NB4 (cell line): ENCODE measurements around the gene AWAT1.

Experiments
- CTCF ChIP-seq: IDR thresholded peaks from one replicate; pipeline ENCODE4 v1.5.1; 2012; ENCODE audit warnings: low read depth, low read length
- MAX ChIP-seq: IDR thresholded peaks from 2 replicates; pipeline ENCODE4 v1.6.1; 2011; ENCODE audit warnings: low read depth, low read length
- POLR2A ChIP-seq: IDR thresholded peaks from 2 replicates; pipeline ENCODE4 v1.6.1; 2011; ENCODE audit warnings: mild to moderate bottlenecking; ENCODE audit not compliant: insufficient read length; ENCODE audit errors: extremely low read depth

GRCh38 chrX:70257423-70258288 is 23.2 kb downstream of the AWAT1 start:
- TF ChIP-seq CTCF = no peak
- TF ChIP-seq POLR2A = no peak
- no peak for TF ChIP-seq MAX
